Body of pancreas (tissue), 4 donors: ENCODE results near the gene ELL2.

Source experiments
- POLR2A ChIP-seq, 3 donors: fragments of 450-650 bp; IDR thresholded peaks; one replicate each; pipeline ENCODE4 v1.6.1; 2016; ENCODE audit warnings: antibody characterized with exemption in 3 of 3, mild to moderate bottlenecking in 2 of 3
- TF ChIP-seq, protein P1 (sequence below), 7 experiments: fragments of 450-650 bp in 4 of 7; fragments of 200-600 bp in 3 of 7; sonication (generic) in 3 of 7; IDR thresholded peaks; one replicate each; pipeline ENCODE4 v1.5.1; 2016 to 2019; ENCODE audit warnings: antibody characterized with exemption in 7 of 7

DNA sequence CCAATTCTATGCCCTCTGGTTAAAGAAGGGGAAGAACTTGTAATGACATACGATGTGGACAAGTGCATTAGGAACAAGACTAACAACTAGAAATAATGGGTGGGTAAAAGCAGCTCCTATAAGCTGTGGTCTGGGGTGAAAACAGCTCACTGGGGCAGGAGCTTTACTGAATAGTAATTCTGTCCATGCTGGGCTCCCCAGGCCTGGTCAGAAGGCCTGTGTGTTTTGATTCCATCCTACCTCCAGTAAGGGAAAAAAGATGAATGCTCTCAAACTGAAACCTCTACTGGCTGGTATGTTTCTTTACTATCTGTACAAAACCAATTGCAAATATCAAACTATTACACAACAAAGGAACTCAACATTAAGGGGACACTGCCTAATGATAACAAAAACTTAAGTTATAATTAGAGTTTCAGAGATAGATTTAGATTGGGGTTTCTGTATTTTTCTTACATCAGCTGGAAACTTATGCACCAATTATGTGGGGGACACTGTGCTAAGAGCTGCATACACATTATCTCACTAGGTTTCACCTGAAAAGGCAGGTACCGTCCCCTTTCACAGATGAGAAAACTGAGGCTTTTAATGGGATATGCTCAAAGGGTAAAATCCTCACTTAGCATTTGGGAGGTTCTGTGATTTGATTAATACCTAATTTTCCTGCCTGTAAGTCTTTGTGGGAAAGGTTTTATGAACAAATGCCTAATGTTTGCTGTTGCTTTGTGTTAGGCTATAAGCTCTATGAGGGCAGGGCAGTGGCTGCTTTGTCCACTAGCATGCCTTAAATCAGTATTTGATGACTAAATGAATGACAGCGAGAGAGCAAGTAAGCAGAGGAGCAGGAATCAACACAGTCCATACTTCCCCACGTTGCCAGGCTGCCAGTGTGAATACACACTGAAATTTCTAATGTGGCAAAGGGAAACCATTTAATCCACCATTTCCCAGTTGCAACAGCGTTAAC lies 53.6 kb downstream of the ELL2 start:
- TF ChIP-seq, protein P1, sequence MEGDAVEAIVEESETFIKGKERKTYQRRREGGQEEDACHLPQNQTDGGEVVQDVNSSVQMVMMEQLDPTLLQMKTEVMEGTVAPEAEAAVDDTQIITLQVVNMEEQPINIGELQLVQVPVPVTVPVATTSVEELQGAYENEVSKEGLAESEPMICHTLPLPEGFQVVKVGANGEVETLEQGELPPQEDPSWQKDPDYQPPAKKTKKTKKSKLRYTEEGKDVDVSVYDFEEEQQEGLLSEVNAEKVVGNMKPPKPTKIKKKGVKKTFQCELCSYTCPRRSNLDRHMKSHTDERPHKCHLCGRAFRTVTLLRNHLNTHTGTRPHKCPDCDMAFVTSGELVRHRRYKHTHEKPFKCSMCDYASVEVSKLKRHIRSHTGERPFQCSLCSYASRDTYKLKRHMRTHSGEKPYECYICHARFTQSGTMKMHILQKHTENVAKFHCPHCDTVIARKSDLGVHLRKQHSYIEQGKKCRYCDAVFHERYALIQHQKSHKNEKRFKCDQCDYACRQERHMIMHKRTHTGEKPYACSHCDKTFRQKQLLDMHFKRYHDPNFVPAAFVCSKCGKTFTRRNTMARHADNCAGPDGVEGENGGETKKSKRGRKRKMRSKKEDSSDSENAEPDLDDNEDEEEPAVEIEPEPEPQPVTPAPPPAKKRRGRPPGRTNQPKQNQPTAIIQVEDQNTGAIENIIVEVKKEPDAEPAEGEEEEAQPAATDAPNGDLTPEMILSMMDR (IDR thresholded peaks at IDR 0.05) = no peak
- no peak for TF ChIP-seq POLR2A (IDR thresholded peaks at IDR 0.05)
